HS-5 (cell line): ENCODE measurements around the gene UPK3A.

Experiments
- DNase-seq: peaks from one replicate; pipeline ENCODE4 v3.0.0-alpha.2; 2012; ENCODE audit warnings: low read depth

UPK3A gene

DNA sequence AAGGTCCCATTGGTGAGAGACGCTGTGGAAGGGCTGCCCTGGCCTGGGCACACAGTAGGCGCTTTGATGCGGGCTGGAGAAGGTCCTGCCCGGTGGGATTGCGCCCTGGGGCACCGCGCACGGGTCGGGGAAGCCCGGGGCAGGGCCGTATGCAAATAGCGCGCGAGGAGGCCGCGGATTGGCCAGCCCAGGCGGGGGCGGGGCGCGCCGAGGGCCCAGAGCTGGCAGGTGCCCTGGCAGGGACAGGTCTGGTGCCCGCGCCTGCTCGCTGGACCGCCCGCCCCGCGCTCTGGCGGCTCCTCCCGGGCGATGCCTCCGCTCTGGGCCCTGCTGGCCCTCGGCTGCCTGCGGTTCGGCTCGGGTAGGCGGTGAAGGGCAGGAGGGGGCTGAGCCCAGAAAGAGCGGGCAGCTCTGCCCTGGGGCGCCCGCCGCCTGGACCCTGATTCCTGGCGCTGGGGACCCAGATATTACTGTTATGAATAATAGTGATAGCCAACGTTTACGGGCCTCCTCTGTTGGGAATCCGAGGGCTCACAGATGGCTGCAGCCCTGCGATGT lies at the start of gene UPK3A:
Gene UPK3A (plus strand): TSS at position 245 of the 558 bp plus-strand sequence. CDS start 65 bp downstream, at position 310.
- no peak for DNase-seq

DNA sequence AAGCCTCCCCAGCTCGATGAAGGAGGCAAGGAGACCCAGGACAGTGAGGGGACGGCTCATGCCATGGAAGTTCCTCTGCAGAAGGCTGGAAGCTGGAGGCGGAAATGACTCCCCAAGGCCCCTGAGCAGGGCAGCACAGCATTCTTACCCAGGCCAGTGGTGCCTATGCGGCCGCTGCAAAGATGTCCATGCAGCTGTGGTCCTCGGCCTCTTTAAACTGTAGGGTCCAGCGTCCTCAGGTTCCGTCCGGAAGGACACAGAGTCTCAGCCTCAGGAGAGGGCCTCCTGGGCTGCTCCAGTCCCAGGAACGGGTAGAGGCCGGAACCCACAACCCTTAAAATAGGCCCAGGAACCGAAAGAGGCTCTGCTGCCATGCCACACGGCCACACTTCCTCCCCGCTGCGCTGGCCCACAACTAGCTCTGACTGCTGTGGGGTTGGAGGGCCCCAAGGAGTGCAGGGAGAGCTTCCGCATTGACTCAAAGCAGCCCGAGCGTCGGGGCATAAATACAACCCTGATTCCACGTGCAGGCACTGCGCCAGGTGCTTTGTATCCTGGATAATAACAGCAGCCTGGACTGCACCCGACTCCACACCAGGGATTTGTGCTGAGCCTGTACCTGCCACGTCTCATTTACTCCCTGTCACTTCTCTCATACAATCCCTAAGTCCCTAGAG lies 49.5 kb upstream of the UPK3A start:
- no peak for DNase-seq

DNA sequence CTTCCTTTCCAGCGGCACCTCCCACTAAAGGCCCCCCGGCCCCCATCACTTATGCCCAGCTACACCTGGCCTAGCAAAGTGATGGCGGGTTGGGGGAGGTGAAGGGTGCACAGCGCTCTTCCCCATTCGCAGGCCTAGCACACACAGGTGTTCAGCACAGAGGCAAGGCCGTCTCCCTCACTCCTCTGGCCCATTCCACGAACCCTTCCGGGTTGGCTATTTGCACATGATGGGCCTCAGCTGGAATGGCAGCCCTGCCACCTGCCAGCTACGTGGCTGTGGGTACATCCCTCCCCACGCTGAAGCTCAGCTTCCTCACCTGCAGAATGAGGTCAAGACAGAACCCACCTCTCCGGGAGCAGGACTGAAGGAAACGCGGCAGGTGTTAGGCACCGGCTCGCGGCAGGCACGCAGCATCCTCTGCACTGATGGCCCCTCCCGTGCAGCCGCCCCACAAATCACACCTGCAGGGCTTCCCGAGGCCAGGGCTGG lies 48.9 kb upstream of the UPK3A start:
- no peak for DNase-seq

DNA sequence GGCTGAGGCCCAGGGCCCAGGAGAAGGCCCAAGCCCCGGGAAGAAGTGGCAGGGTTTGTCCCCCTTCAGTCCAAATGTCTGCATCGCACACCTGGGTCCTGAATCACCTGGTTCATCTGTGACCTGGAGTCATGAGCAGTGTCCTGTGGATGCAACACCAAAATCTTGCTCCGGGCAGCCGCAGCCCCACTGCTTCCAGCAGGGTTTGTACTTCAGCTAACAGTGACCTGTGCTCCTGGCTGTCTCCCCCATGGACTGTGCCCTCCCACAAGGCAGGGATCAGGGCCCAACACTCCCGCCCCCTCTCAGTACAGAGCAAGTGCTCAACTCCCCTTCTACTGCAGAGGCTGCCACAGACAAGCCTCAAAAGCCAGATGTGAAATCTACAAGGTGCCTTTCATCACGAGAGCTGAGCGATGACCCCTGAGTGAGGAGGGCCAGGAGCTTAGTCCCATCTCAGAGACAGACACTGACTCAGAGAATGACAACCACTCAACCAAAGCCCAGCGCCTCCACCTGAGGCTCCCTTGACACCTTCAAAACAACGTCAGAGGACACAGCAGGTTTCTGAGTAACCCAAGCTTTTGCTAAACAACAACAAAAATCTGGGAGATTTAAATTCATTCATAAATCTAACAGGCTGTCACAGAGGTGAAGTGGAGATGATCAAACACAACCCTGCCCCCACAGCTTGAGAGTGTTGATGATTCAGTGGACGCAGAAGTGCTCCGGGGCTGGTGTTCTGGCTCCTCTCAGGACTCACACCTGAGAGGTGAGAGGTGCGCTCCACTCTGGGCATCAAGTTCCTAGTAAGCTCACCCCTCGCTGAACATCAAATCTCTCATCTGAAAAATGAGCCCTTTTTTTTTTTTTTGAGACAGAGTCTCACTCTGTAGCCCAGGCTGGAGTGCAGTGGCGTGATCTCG lies 47.4 kb upstream of the UPK3A start:
- DNase-seq: no peak

DNA sequence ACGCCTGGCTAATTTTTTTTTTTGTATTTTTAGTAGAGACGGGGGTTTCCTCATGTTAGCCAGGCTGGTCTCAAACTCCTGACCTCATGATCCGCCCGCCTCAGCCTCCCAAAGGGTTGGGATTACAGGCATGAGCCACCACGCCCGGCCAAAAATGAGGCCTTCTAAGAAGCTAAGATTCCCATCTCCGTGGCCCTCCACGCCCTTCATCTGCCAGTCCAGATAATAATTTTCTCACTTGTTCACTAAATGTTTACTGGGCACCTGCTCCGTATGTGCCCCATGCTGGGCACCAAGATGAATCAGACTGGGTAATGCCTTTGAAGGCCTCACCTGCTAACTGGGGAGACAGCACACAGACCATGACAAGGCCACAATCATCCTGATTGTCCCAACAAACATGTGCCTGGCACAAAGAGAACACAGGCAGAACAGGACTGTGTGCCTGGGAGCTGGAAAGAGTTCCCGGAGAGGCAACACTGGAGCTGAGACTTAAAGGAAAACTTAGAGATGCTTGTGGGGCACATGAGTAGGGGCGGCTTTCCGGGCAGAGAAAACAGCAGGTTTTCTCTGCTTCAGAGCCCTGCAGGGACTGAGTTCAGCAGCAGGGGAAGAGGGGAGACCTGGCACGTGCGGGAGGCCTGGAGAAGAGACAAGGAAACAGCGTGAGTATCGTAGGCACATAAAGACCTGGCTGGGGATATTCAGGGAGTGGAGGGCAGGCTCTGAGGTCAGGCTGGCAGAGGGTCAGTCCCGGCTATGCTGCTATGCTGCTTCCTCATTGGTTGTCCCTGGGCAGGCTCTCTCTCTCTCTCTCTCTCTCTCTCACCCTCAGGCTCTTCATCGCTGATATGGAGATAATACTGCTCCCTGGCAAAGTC lies 46.4 kb upstream of the UPK3A start:
- no peak for DNase-seq

DNA sequence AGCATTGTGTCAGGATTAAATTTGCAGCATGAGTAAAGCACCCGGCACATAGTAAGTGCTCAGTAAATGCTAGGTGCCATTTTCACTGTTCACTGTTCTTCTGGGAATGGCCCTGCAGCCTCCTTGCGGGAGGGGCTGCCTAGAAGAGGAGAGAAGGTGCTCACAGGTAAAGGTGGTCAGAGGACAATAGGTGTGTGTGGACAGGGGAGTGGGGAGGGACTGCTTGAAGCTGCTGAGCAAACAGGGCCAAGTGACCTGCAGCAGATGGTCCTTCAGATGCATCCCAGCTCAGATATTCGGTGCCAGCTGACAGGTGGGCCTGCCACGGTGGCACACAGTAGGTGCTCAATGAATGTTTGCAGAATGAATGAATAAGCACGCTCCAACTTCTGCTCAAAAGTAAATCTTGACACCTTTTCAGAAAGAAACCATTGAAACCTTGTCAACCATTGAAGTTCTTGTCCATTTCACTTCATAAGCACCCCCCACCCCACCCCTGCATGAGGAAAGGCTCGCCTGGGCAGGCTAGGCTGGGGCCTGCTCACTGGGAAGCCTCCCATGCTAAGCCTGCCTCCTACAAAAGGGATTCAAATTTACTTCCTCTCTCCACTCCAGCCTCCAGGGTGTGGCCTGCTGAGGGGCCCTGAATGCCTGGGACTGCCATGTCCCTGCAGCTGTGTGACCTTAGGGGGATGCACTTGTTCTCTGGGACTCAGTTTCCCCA lies 45.6 kb upstream of the UPK3A start:
- DNase-seq: no peak

DNA sequence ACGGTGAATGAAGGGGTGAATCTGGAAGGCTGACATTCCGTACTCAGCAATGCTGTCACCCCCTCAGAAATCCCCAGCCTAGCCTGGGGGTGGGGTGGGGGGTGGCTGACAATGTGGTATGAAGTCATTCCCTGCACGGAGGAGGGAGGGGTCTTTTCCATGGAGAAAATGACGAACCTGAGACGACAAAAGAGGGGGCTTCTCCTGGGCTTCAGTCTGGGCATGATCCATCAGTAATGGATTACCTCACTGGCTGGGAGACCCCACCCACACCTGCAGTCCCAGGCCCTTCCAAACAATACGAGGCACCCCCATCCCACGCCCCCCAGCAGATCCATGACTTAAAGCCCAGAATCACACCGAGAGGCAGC lies 45.1 kb upstream of the UPK3A start:
- DNase-seq: no peak

DNA sequence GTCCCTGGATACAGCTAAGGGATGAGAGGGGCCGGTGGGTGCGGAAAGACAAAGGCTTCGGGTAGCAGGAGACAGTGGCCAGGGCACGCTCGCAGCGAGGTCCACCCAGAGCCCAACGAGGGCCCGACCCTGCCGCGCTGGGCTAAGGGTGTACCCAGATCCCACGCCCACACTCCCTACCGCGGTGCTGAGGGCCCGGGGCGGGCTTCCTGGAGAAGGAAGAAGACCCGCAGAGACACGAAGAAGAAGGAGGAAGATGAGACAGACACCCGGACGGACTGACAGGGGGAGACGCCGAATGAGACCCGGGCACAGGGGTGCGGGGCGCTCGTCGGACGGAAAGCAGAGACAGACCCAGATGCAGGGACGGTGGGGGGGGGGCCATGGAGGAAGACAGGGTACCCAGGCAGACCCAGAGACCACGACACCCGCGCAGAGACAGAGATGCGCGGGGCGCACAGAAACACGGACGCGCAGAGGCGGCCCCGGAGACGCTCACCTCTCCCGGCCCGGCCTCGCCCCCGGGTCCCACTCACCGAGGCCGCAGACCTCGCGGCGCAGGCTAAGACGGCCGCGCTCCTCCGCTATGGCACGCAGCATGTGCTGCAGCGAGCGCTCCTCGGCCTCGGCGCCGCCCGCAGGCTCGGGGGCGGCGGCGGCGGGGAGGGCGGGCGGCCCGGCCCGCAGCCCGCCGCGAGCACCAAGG lies 44.5 kb upstream of the UPK3A start:
- DNase-seq: no peak

DNA sequence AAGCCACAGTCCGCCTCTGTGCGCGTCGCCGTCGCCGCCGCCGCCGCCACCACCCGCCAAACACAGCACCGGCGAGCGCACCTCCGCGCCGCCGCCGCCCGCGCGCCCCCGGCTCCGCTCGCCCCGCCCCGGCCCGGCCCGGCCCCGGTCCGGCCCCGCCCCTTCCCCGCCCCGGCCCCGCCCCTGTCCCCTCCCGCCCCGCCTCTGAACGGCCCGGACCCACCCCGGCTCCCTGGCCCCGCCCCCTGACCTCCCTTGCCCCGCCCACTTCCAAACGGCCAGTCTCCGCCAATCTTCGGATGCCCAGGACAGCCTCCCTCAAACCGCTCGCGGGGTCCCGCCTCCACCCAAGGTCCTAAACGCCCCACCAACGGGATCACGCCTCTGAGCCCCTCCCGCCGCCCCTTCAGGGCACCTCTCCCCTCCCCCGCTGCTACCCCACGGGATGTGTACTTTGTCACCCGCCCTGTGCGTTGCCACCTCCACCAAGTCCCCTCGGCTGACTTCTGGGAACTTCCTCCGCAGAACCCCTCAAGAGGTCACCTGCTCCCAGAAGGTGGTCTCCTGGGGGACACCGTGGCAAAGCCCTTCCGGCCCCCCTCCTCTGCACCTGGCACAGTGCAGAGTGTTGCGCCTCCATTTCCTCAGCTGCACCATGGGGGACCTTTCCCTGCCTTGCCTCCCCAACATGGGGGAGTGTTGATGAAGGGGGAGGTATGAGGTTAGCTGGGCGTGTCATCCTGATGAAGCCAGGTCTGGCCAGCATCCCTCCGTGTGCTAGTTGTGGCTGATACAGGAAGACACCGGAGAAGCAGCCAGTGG lies 43.7 kb upstream of the UPK3A start, which contains the start of gene KIAA0930:
Gene KIAA0930 (minus strand): TSS at position 85 of the 822 bp plus-strand sequence. CDS start 191 bp downstream, outside the sequence.
- DNase-seq: peak; percentile 32

DNA sequence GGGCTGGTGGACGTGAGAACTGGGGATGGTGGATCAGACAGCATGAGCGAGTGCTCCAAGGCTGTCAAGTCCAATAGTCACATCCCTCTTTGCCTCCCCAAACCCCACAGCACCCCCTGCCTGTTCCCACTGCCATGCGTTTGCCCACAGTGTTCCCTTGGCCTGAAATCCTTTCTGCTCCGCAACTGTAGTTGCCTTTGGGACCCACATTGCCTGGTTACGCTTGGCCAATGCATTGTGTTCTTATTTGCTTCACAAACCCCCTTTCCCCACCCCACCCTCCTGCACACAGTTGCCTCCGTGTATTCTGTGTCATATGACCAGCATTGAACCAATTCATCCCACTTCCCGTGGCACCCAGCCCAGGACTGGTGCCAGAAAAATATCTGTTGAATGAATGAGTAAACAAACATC lies 42.0 kb upstream of the UPK3A start:
- DNase-seq: no peak

DNA sequence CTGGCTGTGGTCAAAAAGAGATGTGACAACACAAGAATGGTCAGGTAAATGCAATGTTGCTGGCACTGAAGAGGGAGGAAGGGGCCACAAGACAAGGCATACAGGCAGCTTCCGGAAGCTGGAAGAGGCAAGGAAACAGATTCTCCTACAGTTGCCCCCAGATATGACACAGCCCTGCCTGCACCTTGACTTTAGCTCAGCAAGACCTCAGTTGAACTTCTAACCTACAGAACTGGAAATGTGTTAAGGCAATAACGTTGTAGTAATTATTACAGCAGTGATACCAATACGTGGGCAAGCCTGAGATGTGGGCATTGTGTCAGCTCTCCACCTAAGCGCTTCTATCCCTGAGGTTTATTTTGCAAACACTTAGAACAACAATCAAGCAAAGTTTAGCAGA lies 39.8 kb upstream of the UPK3A start:
- DNase-seq: no peak

DNA sequence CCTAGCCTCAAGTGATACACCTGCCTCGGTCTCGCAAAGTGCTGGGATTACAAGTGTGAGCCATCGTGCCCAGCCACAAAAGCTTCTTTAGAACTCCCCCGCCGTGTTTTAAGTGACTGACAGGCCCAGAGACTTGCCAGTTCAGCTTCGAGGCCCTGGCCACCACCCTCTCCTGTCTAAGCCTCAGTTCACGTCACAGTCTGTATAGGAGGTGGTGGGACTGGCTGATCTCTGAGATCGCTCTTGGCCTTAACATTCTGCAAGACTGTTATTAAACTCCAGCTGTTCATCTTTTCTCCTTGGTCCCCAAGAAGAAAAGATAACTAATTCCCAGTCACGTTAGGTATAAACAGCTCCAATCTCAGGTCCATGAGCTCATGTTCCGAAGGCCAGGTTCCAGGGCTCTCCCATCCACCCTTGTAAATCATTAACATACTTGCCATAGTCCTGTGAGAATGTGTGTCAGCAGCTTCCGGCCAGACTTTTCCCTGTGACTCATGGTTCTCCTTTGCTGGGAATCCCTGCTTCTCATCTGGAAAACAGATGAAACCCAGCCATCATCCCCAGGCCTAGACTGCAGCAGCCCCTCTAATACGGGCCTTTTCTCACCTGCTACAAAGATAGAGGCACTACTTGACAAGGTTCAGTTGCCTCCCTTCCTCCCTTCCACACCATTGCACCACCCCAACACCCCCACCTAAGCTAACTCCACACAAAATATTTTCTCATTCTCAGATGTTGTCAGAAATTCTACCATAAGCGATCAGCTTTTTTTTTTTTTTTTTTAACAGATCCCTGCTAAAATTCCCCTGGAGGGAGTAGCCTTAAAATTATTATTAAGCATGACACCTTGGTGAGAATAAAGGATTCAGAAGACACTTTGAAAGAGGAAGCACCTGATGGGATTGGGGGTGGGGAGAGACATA lies 38.4 kb upstream of the UPK3A start:
- DNase-seq: peak; percentile 88

DNA sequence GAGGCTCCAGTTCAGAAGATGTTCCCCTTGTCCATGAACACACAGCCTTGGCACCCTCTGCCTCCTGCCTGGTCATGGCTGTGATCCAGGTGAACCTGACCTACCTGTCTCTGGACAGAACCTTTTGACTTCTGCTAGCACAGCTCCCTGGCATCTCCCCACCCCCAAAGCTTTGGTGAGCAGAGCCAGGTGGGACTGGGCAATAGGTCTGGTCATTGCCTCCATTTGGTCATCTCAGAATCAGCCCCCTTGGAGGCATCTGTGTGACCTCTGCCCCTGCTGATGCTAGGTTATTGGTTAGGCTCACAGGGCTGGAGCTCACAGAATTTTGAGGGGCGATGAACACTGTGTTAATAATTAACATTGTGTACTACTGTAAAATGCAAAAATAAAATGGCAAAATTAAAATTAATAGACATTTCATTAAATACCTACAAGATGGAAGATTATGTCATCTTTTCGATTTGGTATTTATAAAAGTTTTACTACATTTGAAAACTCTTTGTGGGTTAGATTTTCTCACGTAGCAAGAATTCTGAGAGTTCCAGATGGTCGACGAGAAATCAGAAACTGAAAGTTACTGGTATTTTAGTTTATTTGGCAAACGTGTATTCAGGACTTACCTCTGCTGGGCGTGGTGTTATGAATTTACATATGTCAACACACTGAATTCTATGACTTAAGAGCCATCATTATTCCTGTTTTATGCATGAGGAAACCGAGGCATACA lies 35.8 kb upstream of the UPK3A start:
- no peak for DNase-seq

DNA sequence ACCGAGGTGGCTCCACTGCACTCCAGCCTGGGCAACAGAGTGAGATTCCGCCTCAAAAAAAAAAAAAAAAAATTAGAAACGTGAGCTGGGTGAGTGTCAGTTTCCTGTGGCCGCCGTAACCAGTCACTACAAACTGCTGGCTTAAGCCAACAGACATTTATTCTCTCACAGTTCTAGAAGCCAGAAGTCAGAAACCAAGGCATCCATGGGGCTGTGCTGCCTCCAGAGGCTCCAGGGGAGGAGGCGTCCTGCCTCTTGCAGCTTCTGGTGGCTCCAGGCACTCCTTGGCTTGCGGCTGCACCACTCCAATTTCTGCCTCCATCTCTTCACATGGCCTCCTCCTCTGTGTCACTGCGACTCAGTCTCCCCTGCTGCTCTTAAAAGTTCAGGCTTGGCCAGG lies 32.9 kb upstream of the UPK3A start:
- no peak for DNase-seq

DNA sequence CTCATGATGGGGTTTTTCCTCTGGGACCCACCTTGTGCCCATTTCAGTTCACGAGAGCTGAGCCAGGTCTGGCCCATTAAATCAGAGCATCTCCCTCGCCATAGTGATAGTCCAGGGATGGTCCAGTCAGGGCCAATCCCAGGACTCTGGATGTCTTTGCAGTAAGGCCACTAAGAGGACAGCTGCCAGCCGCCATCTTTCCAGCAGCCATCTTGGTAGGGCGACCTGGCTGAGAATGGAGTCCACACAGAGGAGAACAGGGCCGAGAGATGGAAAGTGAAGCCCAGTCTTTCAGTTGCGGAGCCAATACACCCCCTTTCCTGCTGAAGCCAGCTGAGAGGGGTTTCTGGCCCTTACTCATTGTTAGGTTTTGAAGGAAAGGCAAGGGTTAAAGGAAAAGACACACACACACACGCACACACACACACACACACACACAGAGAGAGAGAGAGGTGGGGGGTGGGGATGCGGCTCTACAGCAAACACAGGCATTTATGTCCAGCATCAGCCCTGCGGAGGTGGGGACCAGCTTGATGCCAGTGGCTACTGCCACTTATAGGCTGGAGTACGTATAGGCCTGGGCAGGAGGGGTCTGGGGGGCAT lies 31.6 kb upstream of the UPK3A start:
- DNase-seq: no peak

DNA sequence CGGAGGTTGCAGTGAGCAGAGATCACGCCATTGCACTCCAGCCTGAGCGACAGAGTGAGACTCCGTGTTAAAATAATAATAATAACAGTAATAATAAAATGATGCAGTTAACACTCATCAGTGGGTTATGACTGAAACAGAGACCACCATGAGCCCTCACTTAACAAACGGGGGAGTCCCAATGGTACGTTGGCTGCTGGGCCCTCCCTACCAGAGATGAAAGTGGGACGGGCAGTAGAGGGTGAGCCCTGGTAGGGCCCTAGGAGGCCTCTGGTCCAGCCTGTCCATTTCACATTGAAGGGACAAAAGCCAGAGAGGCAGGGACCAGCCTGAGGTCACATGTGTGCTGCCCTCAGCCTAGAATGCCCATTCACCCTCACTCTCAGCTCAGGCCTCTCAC lies 30.4 kb upstream of the UPK3A start:
- no peak for DNase-seq

DNA sequence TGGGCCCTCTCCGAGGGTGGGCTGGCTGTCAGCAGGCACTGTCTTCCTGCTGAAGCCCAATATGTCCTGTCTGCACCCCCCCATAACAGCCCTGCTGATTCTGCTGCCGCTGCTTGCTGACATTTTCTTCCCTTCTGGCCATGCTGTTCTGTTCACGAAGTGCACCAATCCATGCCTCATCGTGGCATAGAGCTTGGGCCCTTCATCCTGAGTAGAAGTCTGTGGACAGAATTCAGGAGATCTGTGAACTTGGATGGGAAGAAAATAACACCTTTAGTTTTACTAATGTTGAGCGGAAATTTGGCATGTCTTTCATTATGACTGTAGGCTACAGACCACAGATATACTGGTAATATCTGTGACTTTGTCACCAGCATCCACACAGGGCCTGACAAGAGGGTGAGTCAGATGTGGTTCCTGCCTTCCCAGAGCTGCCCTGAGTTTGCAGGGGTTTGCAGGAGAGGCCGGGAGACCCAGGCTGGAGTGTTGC lies 29.9 kb upstream of the UPK3A start:
- no peak for DNase-seq
